ENCODE measurements around the gene PTPRM.

PTPRM gene

DNA sequence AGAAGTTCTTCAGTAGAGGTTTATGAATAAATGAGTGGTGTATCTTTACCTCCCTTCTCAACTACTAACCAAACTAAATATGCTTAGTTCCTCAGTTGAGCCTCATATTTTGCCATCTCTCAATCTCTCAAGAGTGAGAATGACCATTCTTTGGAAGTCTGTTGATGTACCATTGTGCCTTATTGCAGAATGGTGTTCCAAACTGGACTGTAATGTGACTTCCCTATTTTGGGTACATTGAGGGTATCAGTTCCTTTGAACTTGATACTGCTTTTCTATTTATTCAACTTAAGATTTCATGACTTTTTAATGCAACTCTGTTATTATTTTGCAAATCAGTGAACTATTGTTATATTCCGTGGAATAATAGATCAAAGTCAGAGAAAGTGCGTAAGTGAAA, 159.4 kb downstream of the PTPRM start:
- TF ChIP-seq, protein P1, sequence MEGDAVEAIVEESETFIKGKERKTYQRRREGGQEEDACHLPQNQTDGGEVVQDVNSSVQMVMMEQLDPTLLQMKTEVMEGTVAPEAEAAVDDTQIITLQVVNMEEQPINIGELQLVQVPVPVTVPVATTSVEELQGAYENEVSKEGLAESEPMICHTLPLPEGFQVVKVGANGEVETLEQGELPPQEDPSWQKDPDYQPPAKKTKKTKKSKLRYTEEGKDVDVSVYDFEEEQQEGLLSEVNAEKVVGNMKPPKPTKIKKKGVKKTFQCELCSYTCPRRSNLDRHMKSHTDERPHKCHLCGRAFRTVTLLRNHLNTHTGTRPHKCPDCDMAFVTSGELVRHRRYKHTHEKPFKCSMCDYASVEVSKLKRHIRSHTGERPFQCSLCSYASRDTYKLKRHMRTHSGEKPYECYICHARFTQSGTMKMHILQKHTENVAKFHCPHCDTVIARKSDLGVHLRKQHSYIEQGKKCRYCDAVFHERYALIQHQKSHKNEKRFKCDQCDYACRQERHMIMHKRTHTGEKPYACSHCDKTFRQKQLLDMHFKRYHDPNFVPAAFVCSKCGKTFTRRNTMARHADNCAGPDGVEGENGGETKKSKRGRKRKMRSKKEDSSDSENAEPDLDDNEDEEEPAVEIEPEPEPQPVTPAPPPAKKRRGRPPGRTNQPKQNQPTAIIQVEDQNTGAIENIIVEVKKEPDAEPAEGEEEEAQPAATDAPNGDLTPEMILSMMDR (conservative IDR thresholded peaks at IDR 0.05) = no peak
- no peak overlapping the region for H3K27ac ChIP-seq

DNA sequence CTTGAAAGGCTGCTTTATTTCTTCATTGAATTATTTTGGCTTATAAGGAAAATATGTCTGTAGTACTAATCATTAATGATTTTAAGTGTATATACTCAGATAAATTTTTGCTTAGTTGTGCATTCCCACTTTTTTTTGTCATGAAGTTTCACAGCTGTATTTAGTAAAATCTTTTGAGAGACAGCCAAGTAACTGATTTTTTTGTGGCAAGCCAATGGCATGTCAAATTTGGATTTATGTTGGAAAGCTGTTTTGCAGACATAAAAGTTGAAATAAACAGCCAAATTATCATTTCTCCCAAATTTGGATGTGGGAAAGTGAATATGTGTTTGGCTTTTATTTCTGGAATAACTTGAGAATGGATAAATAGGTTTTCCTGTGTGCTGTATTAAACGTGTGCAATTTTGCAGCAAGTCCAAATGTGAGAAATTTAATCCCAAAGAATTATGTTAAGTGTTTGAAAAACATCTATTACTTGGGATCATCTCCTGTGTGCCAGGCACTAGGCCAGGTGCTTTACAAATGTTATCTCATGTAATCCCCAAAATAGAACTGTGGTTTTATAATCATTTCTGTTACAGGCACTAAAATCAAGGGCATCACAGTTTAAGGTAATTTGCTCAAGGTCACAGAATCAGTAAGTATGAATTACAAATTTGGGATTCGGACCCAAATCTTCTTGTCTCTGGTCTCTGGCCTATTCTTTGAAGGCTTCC, 160.4 kb downstream of the PTPRM start:
- no peak overlapping the region for H3K27ac ChIP-seq
- TF ChIP-seq, protein P1 (conservative IDR thresholded peaks at IDR 0.05) = no peak

GRCh38 chr18:7728297-7728696, 161.2 kb downstream of the PTPRM start:
- TF ChIP-seq, protein P1 (conservative IDR thresholded peaks at IDR 0.05) = no peak
- H3K27ac ChIP-seq = no peak overlapping the region

GRCh38 chr18:7729868-7730267, 162.8 kb downstream of the PTPRM start:
- TF ChIP-seq, protein P1 (conservative IDR thresholded peaks at IDR 0.05) = no peak
- peak overlapping the region; percentile 26; the same call in 1 of the 2 replicates for H3K27ac ChIP-seq

DNA sequence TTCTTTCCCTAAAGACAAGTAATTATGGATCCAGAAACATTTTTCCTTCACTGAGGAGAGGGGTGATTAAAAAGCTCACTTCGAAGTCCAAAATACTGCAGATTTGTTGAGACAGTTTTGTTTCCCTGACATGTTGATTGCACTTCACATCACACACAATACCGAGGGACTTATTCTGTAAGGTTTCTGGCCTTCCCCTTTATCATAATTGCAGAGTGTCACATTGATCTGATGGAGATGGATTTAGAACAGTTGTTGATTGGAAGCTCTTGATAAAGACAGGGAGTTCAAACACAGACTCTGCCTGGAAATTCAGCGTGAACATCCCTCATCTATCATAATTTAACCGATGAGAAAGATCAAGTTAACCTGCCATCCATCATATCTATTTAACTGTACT, 163.6 kb downstream of the PTPRM start:
- peak overlapping the region; percentile 6; the same call in 1 of the 2 replicates for H3K27ac ChIP-seq
- TF ChIP-seq, protein P1 (conservative IDR thresholded peaks at IDR 0.05) = no peak

DNA sequence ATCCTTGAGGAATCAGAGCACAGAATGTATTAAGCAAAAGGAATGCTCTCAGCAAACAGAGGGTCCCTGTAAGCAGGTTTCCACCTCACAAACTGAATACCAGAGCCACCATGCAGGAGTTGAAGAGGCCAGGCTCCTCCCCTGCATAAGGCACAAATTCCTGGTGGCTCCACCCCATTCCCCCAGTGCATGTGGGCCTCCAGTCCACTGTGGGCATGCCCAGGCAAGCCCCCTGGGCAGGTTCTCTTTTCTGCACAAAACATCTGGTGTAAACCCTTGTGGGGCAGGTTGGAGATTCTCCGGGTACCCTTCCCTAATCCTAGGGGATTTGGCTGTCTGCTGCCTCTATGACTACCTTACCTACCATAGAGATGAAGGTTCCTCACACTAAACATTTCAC, 166.5 kb downstream of the PTPRM start:
- TF ChIP-seq, protein P1 (conservative IDR thresholded peaks at IDR 0.05) = no peak
- H3K27ac ChIP-seq = no peak overlapping the region

GRCh38 chr18:7735196-7735595, 168.1 kb downstream of the PTPRM start:
- H3K27ac ChIP-seq = no peak overlapping the region

More at GRCh38 chr18:7735196-7735595, 168.1 kb downstream of the PTPRM start:
- TF ChIP-seq, protein P1 (conservative IDR thresholded peaks at IDR 0.05) = peak; percentile 38; the same call in 1 of the 2 replicates
